Pancreas (tissue), 10 donors: ENCODE results near the gene RHOB. TPM values are rescaled to one million over a fixed set of nuclear protein-coding genes. Genes with fewer than 3 reads are reported as not detected.

Source experiments
- ATAC-seq, 4 donors: fragments of 200-7000 bp; cut with Tn5 transposase; one replicate each; pipeline versions ENCODE4 v1.8.0 to v1.9.1; 2020; ENCODE audit warnings: mild to moderate bottlenecking in 4 of 4, moderate library complexity in 4 of 4
- DNase-seq, 6 donors: peaks; one replicate each; pipeline ENCODE4 v3.0.0-alpha.2; 2020
- FAIRE-seq: peaks from 2 replicates; lab custom pipeline; 2012; peaks lifted over from hg19 to GRCh38; lab: Jason Lieb, UNC
- H3K27ac ChIP-seq, 4 donors: fragments of 200-600 bp; sonication (generic); 1 replicate in 3 of 4; 2 replicates in 1 of 4; pipeline versions ENCODE4 v1.5.0 to v1.8.0; 2020
- H3K27me3 ChIP-seq, 4 donors: fragments of 200-600 bp; one replicate each; pipeline ENCODE4 v1.8.0; 2021
- H3K36me3 ChIP-seq, 3 donors: fragments of 200-600 bp; sonication (generic) in 1 of 3; one replicate each; pipeline versions ENCODE4 v1.5.0 to v1.8.0; 2020 to 2021
- H3K4me1 ChIP-seq, 3 donors: fragments of 200-600 bp; one replicate each; pipeline ENCODE4 v1.8.0; 2021
- H3K4me3 ChIP-seq, 4 donors: fragments of 200-600 bp; sonication (generic) in 2 of 4; one replicate each; pipeline versions ENCODE4 v1.5.0 to v1.8.0; 2020 to 2021
- H3K9me3 ChIP-seq, 4 donors: fragments of 200-600 bp; one replicate each; pipeline ENCODE4 v1.8.0; 2021
- WGBS, 2 donors: extraction: QIAGEN DNeasy Blood & Tissue Kit; methylation state at CpG; one replicate each; pipeline ENCODE4 v1.1.7; 2013; 5-methylcytosine and 5-hydroxymethylcytosine counted together
- intact Hi-C, 3 donors: fragments of 100-400 bp; cut with DNase I; formaldehyde crosslinking; loops; one replicate each; pipeline versions ENCODE4 v1.11.1 to v1.14.2; 2022
- polyA plus RNA-seq, 2 donors: library from polyadenylated mRNA; stranded (reverse); fragments of 200-250 nt; gene quantifications; one replicate each; pipeline ENCODE4 v1.2.3, GENCODE V29; 2013
- total RNA-seq, 6 donors: library from RNA; stranded (reverse); fragmentation: NEBNext Ultra II Directional in 4 of 6; extraction: Animal tissue kit (Norgen Biotek cat#: 25700) in 4 of 6; gene quantifications; one replicate each; pipeline versions ENCODE4 v1.2.1 to v1.2.4, GENCODE V29; 2021 to 2023
- TF ChIP-seq, protein P1 (sequence below), 4 donors: fragments of 200-600 bp; sonication (generic) in 3 of 4; IDR thresholded peaks; one replicate each; pipeline versions ENCODE4 v1.5.0 to v1.8.0; 2021; ENCODE audit warnings: antibody characterized with exemption in 4 of 4
- donor health status: healthy with polysubstance abuse.
- donor health status: DM: no; HTN: no; CAD: no; lungs with moderate emphysema.
- donor health status: DM: no; HTN: no; CAD: no.
- donor health status: control.
- donor health status: control.
- donor health status: Bipolar disorder and iron deficiency.
- donor health status: DM: yes; HTN: yes; CAD: no.
- donor health status: DM: no; HTN: no; CAD: no.
- donor health status: DM: no; HTN: no; CAD: no.
- donor health status: DM: yes; HTN: yes; CAD: no.

Gene RHOB
- total and polyA plus RNA-seq, 8 donors: 27.5 to 98.5 (median 56.5) TPM

DNA sequence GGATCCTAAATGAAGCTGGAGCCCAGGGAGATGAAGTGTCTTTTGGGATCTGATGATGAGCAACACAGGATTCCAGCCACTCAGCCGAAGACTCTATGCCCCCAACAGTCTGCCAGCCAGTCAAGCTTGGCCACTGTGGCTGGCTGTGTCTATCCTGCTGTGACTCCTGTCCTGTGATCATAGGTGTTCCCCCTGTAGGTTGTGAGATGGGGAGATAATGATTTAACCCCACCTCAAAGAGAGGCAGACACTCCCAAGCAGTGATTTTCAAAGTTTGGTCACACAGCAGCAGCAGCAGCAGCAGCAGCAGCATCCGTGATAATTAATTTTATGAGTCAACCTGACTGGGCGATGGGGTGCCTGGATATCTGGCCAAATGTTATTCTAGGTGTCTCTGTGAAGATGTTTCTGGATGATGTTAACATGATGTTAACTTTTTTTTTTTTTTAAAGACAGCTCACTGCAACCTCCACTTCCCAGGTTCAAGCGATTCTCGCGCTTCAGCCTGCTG lies 21.4 kb upstream of the RHOB start:
- Histone ChIP-seq H3K36me3 (no peaks in the 10 kb centered on the region), H3K4me3 (no peak overlapping the region), H3K27ac (no peak overlapping the region), H3K4me1 (peaks cover 20 to 29% (median 26%) of the 10 kb centered on the region in 3 donors), H3K27me3 (no peaks in the 10 kb centered on the region), H3K9me3 (no peaks in the 10 kb centered on the region)
- 88 to 93% methylated on average over 6 of the region's 6 CpGs for WGBS, 2 donors
- no peak for FAIRE-seq
- ATAC-seq: no peak
- TF ChIP-seq, protein P1, sequence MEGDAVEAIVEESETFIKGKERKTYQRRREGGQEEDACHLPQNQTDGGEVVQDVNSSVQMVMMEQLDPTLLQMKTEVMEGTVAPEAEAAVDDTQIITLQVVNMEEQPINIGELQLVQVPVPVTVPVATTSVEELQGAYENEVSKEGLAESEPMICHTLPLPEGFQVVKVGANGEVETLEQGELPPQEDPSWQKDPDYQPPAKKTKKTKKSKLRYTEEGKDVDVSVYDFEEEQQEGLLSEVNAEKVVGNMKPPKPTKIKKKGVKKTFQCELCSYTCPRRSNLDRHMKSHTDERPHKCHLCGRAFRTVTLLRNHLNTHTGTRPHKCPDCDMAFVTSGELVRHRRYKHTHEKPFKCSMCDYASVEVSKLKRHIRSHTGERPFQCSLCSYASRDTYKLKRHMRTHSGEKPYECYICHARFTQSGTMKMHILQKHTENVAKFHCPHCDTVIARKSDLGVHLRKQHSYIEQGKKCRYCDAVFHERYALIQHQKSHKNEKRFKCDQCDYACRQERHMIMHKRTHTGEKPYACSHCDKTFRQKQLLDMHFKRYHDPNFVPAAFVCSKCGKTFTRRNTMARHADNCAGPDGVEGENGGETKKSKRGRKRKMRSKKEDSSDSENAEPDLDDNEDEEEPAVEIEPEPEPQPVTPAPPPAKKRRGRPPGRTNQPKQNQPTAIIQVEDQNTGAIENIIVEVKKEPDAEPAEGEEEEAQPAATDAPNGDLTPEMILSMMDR (IDR thresholded peaks at IDR 0.05): no peak
- DNase-seq: no peak
- intact Hi-C loops: no loop called here

DNA sequence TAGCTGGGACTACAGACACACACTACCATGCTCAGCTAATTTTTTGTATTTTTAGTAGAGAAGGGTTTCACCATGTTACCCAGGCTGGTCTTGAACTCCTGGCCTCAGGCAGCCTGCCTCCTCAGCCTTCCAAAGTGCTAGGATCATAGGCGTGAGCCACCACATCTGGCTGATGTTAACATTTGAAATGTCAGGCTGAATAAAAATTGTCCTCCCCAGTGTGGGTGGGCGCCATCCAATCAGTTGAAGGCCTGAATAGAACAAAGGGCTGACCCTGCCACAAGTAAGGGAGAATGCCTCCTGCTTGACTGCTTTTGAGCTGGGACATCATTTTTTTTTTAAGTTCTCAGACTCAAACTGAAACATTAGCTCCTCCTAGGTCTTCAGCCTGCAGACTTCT lies 21.0 kb upstream of the RHOB start:
- Histone ChIP-seq H3K27ac (no peak overlapping the region), H3K27me3 (no peaks in the 10 kb centered on the region), H3K36me3 (no peaks in the 10 kb centered on the region), H3K4me1 (peaks cover 20 to 29% (median 25%) of the 10 kb centered on the region in 3 donors), H3K9me3 (no peaks in the 10 kb centered on the region), H3K4me3 (no peak overlapping the region)
- intact Hi-C loops: no loop called here
- FAIRE-seq (no peak), ATAC-seq (no peak), DNase-seq (no peak)
- TF ChIP-seq, protein P1 (IDR thresholded peaks at IDR 0.05): no peak
- WGBS, 2 donors: 88 to 96% methylated on average over 2 of the region's 2 CpGs

DNA sequence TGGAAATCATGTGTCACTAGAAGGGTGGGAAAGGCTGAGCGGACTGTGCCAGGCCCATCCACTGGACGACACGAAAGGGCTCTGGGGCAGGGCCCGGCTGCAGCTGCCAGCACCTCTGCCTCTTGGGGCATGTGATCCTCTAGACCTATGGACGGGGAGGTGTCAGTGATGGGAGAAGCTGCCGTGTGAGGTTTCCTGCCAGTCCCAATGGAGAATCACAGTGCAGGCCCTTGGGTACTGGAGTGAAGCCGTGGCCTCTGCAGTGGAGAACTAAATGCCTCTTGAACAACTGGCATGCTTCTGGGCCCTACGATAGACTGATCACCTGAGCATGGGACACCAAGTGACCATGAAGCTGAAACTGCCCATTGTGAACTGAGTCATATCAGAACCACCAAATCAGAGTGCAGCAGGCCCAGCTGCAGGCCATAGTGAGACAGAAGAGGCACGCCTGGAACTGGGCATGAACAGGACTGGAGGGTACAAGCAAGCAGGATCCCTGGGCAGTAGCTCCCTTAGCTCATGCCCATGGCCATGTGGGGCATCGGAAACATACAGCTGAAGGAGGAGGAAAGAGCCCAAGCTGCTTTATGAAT lies 18.8 kb upstream of the RHOB start:
- Histone ChIP-seq H3K36me3 (no peaks in the 10 kb centered on the region), H3K27me3 (no peaks in the 10 kb centered on the region), H3K9me3 (no peaks in the 10 kb centered on the region), H3K4me3 (no peak overlapping the region), H3K27ac (no peak overlapping the region), H3K4me1 (peaks cover 5 to 13% (median 8%) of the 10 kb centered on the region in 3 donors)
- WGBS, 2 donors: 88 to 89% methylated on average over 10 of the region's 10 CpGs
- ATAC-seq (no peak), FAIRE-seq (no peak), DNase-seq (peak in 1 of 6 donors; percentile 4)
- TF ChIP-seq, protein P1 (IDR thresholded peaks at IDR 0.05): no peak
- intact Hi-C loops: no loop called here

DNA sequence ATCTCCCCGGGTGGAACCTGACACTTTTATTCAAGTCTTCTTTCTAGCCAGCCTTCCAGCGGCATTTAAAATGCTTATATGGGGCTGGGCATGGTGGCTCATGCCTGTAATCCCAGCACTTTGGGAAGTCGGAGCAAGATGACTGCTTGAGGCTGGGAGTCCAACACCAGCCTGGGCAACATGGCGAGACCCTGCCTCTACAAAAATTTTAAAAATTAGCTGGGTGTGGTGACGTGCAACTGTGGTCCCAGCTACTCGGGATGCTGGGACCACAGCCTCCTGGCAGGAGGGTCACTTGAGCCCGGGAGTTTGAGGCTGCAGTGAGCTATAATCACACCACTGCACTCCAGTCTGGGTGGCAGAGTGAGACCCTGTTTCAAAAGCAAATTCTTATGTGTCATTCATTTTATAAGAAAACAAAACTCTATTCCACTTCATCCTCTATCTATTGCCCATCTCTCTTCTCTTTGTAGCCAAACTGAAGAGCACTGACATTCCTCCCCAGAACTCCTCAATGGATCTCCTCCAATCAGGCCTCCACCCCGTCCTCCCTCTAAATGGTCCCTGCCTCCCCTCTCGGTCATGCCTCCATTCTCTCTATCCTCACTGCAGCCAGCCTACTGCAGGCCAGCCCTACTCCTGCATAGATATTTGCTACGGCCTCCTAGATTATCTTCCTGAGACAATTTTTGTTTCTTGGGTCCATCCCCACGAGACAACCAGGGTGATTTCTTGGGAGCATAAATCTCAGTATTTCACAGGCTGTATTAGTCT lies 18.0 kb upstream of the RHOB start:
- peak in 2 of 6 donors; percentile 3 to 5 for DNase-seq
- H3K4me3 ChIP-seq: no peak overlapping the region
- ATAC-seq: no peak
- no peaks in the 10 kb centered on the region for H3K9me3 ChIP-seq
- peaks cover 5 to 13% (median 8%) of the 10 kb centered on the region in 3 donors for H3K4me1 ChIP-seq
- H3K27ac ChIP-seq: peak overlapping the region in 1 of 4 donors; percentile 26
- 92 to 96% methylated on average over 11 of the region's 11 CpGs for WGBS, 2 donors
- TF ChIP-seq, protein P1 (IDR thresholded peaks at IDR 0.05): no peak
- intact Hi-C loops: no loop called here
- no peaks in the 10 kb centered on the region for H3K36me3 ChIP-seq
- no peak for FAIRE-seq
- H3K27me3 ChIP-seq: no peaks in the 10 kb centered on the region
